H1 (cell line): ENCODE data around the gene RTN4. TPM values are rescaled to one million over a fixed set of nuclear protein-coding genes. Genes with fewer than 3 reads are reported as not detected.

Source experiments
- CTCF ChIA-PET: fragments of 300-600 bp; sonication (Branson Sonifier 250); formaldehyde crosslinking; loops from one replicate; lab custom pipeline; 2021; ENCODE audit not compliant: partially characterized antibody; lab: Charles Lee
- POLR2A ChIA-PET: fragments of 300-600 bp; sonication (Branson Sonifier 250); formaldehyde crosslinking; loops from one replicate; lab custom pipeline; 2021; ENCODE audit warnings: inconsistent platforms; ENCODE audit not compliant: partially characterized antibody; lab: Charles Lee
- DNase-seq, 2 experiments: peaks; one replicate each; pipeline versions ENCODE4 v3.0.0 to v3.0.0-alpha.2; 2010 to 2022; ENCODE audit warnings: low spot score in 2 of 2, low read depth in 1 of 2, mixed read lengths in 1 of 2
- FAIRE-seq: peaks from 2 replicates; lab custom pipeline; 2011; peaks lifted over from hg19 to GRCh38; lab: Jason Lieb, UNC
- H2AFZ ChIP-seq: 2 replicates; pipeline ENCODE4 v1.8.1; 2012; ENCODE audit warnings: low read length, inconsistent platforms
- H2AK5ac ChIP-seq: 2 replicates; pipeline ENCODE4 v1.6.1; 2013; ENCODE audit warnings: low read depth, low read length
- H2BK120ac ChIP-seq: replicated peaks from 2 replicates; pipeline ENCODE3; 2013; ENCODE audit warnings: low read depth, low read length, inconsistent platforms
- H2BK12ac ChIP-seq: 2 replicates; pipeline ENCODE4 v1.6.1; 2013; ENCODE audit warnings: low read depth, low read length
- H2BK15ac ChIP-seq: 2 replicates; pipeline ENCODE4 v1.6.1; 2013; ENCODE audit warnings: low read length
- H2BK20ac ChIP-seq: 2 replicates; pipeline ENCODE4 v1.6.1; 2013; ENCODE audit warnings: low read length
- H2BK5ac ChIP-seq: 2 replicates; pipeline ENCODE4 v1.6.1; 2013; ENCODE audit warnings: low read depth, low read length
- H3K14ac ChIP-seq: 2 replicates; pipeline ENCODE4 v1.6.1; 2013; ENCODE audit warnings: inconsistent platforms; ENCODE audit not compliant: insufficient read length
- H3K18ac ChIP-seq: 2 replicates; pipeline ENCODE4 v1.6.1; 2013; ENCODE audit warnings: low read length; ENCODE audit errors: extremely low read depth
- H3K23ac ChIP-seq: 2 replicates; pipeline ENCODE4 v1.6.1; 2013; ENCODE audit warnings: inconsistent platforms; ENCODE audit not compliant: insufficient read length
- H3K23me2 ChIP-seq: 2 replicates; pipeline ENCODE4 v1.6.1; 2013; ENCODE audit warnings: low read depth, low read length
- H3K27ac ChIP-seq: 2 replicates; pipeline ENCODE4 v1.6.1; 2011; ENCODE audit warnings: low read depth, low read length, inconsistent platforms
- H3K27me3 ChIP-seq, 4 experiments: replicated peaks in 1 of 4; 1 replicate in 1 of 4; 2 replicates in 3 of 4; pipeline versions ENCODE4 v1.6.1 to v1.8.1; 2011 to 2013; ENCODE audit warnings: low read length in 3 of 4, mild to moderate bottlenecking in 3 of 4, inconsistent platforms in 2 of 4, mixed read lengths in 2 of 4, moderate library complexity in 1 of 4; ENCODE audit not compliant: control insufficient read depth in 3 of 4, insufficient read depth in 3 of 4; ENCODE audit errors: extremely low read depth in 1 of 4
- H3K36me3 ChIP-seq, 4 experiments: 2 replicates each; pipeline versions ENCODE4 v1.6.1 to v1.8.1; 2011 to 2013; ENCODE audit warnings: mild to moderate bottlenecking in 4 of 4, low read length in 3 of 4, moderate library complexity in 2 of 4, control low read depth in 1 of 4, inconsistent platforms in 1 of 4; ENCODE audit not compliant: insufficient read depth in 4 of 4, control insufficient read depth in 2 of 4
- H3K4ac ChIP-seq: replicated peaks from 2 replicates; pipeline ENCODE3; 2013; ENCODE audit warnings: low read length, low read depth, mixed read lengths, inconsistent platforms; ENCODE audit not compliant: insufficient read length
- H3K4me1 ChIP-seq, 4 experiments: replicated peaks in 1 of 4; 1 replicate in 1 of 4; 2 replicates in 3 of 4; pipeline versions ENCODE4 v1.6.1 to v1.8.1; 2011 to 2013; ENCODE audit warnings: low read length in 3 of 4, inconsistent platforms in 2 of 4, mixed read lengths in 1 of 4; ENCODE audit not compliant: insufficient read depth in 4 of 4, control insufficient read depth in 3 of 4
- H3K4me2 ChIP-seq, 2 experiments: 2 replicates each; pipeline versions ENCODE4 v1.6.1 to v1.8.1; 2011 to 2013; ENCODE audit warnings: low read depth in 2 of 2, low read length in 2 of 2, control low read depth in 1 of 2, inconsistent platforms in 1 of 2, mild to moderate bottlenecking in 1 of 2; ENCODE audit not compliant: insufficient read depth in 1 of 2
- H3K4me3 ChIP-seq, 4 experiments: fragments of 200-600, 300-600 bp in 1 of 4; sonication (generic), shearing (Covaris generic), sonication (Bioruptor Twin) in 1 of 4; 2 replicates each; pipeline versions ENCODE4 v1.5.1 to v1.8.1; 2011 to 2016; ENCODE audit warnings: low read length in 4 of 4, low read depth in 3 of 4, control low read depth in 2 of 4, inconsistent platforms in 2 of 4, mild to moderate bottlenecking in 2 of 4, mixed read lengths in 1 of 4, moderate library complexity in 1 of 4; ENCODE audit not compliant: insufficient read depth in 2 of 4; ENCODE audit errors: extremely low read depth in 1 of 4
- H3K56ac ChIP-seq: replicated peaks from 2 replicates; pipeline ENCODE3; 2013; ENCODE audit warnings: low read depth, mild to moderate bottlenecking, mixed read lengths, low read length, inconsistent platforms; ENCODE audit not compliant: insufficient read length
- H3K79me1 ChIP-seq: 2 replicates; pipeline ENCODE4 v1.6.1; 2013; ENCODE audit warnings: low read depth, low read length, control low read depth
- H3K79me2 ChIP-seq, 2 experiments: 2 replicates each; pipeline versions ENCODE4 v1.6.1 to v1.8.1; 2012 to 2013; ENCODE audit warnings: low read length in 2 of 2, mild to moderate bottlenecking in 2 of 2, inconsistent platforms in 1 of 2; ENCODE audit not compliant: insufficient read depth in 2 of 2, control insufficient read depth in 1 of 2
- H3K9ac ChIP-seq, 4 experiments: replicated peaks in 1 of 4; 1 replicate in 1 of 4; 2 replicates in 3 of 4; pipeline versions ENCODE4 v1.6.1 to v1.8.1; 2011 to 2013; ENCODE audit warnings: low read depth in 3 of 4, low read length in 3 of 4, control low read depth in 2 of 4, mild to moderate bottlenecking in 2 of 4, moderate library complexity in 2 of 4, inconsistent platforms in 1 of 4; ENCODE audit errors: extremely low read depth in 1 of 4
- H3K9me3 ChIP-seq, 2 experiments: 2 replicates each; pipeline versions ENCODE4 v1.6.1 to v1.8.1; 2012 to 2013; ENCODE audit warnings: mild to moderate bottlenecking in 2 of 2, moderate library complexity in 2 of 2, control low read depth in 1 of 2, inconsistent platforms in 1 of 2, low read depth in 1 of 2, low read length in 1 of 2, mixed read lengths in 1 of 2; ENCODE audit not compliant: insufficient read depth in 2 of 2
- H4K20me1 ChIP-seq, 2 experiments: replicated peaks in 1 of 2; 2 replicates each; pipeline versions ENCODE3 to v1.8.1; 2011 to 2013; ENCODE audit warnings: inconsistent platforms in 2 of 2, low read length in 2 of 2, mild to moderate bottlenecking in 1 of 2; ENCODE audit not compliant: insufficient read depth in 2 of 2, control insufficient read depth in 1 of 2
- H4K5ac ChIP-seq: 2 replicates; pipeline ENCODE4 v1.6.1; 2013; ENCODE audit warnings: low read length, low read depth, mixed read lengths, inconsistent platforms; ENCODE audit not compliant: insufficient read length
- H4K8ac ChIP-seq: 2 replicates; pipeline ENCODE4 v1.8.0; 2013; ENCODE audit warnings: mild to moderate bottlenecking, moderate library complexity, low read length, inconsistent platforms; ENCODE audit not compliant: insufficient read depth; ENCODE audit errors: extremely low read depth
- H4K91ac ChIP-seq: replicated peaks from 2 replicates; pipeline ENCODE3; 2013; ENCODE audit warnings: low read length, mixed read lengths, inconsistent platforms; ENCODE audit not compliant: insufficient read length
- BRCA1 ChIP-seq: IDR thresholded peaks from 2 replicates; pipeline ENCODE4 v1.6.1; 2012; ENCODE audit warnings: low read depth, low read length, improper control_type of control experiment
- CEBPB ChIP-seq: IDR thresholded peaks from 2 replicates; pipeline ENCODE4 v1.6.1; 2012; ENCODE audit warnings: low read depth, low read length
- EGR1 ChIP-seq: IDR thresholded peaks from 2 replicates; pipeline ENCODE4 v1.6.1; 2011; ENCODE audit warnings: low read depth, low read length, borderline replicate concordance
- FOSL1 ChIP-seq: IDR thresholded peaks from 2 replicates; pipeline ENCODE4 v1.6.1; 2011; ENCODE audit warnings: mild to moderate bottlenecking, low read depth, low read length, moderate library complexity; ENCODE audit not compliant: insufficient read depth
- JUN ChIP-seq: IDR thresholded peaks from 2 replicates; pipeline ENCODE4 v1.6.1; 2011; ENCODE audit warnings: low read depth, mild to moderate bottlenecking, improper control_type of control experiment, low read length
- KDM5A ChIP-seq: fragments of 200-600 bp; IDR thresholded peaks from 2 replicates; pipeline ENCODE4 v1.7.1; 2012; ENCODE audit warnings: mild to moderate bottlenecking, low read length, inconsistent platforms, mixed read lengths
- NRF1 ChIP-seq: IDR thresholded peaks from 2 replicates; pipeline ENCODE4 v1.6.1; 2011; ENCODE audit warnings: mild to moderate bottlenecking, low read depth, low read length, improper control_type of control experiment
- RAD21 ChIP-seq, 2 experiments: IDR thresholded peaks in 1 of 2; conservative IDR thresholded peaks in 1 of 2; 2 replicates each; pipeline ENCODE4 v1.6.1; 2011; ENCODE audit warnings: low read depth in 2 of 2, low read length in 2 of 2, improper control_type of control experiment in 1 of 2, inconsistent platforms in 1 of 2, mild to moderate bottlenecking in 1 of 2, moderate library complexity in 1 of 2
- RFX5 ChIP-seq: IDR thresholded peaks from 2 replicates; pipeline ENCODE4 v1.6.1; 2011; ENCODE audit warnings: low read depth, low read length, improper control_type of control experiment, borderline replicate concordance
- RNF2 ChIP-seq: fragments of 200-900, 300-1000 bp; sonication (generic); IDR thresholded peaks from 2 replicates; pipeline ENCODE4 v1.7.1; 2016; ENCODE audit warnings: borderline replicate concordance, low read depth, mild to moderate bottlenecking, antibody characterized with exemption, low read length; ENCODE audit not compliant: poor library complexity, severe bottlenecking; ENCODE audit errors: missing control alignments
- SUZ12 ChIP-seq: fragments of 200-600 bp; sonication (generic); IDR thresholded peaks from 2 replicates; pipeline ENCODE4 v1.6.1; 2012; ENCODE audit warnings: mild to moderate bottlenecking, inconsistent platforms, low read length, moderate library complexity, mixed read lengths
- TEAD4 ChIP-seq: IDR thresholded peaks from 2 replicates; pipeline ENCODE4 v1.6.1; 2012; ENCODE audit warnings: low read depth, low read length, inconsistent platforms, mixed read lengths
- WGBS, 2 experiments: shearing (Covaris generic) in 1 of 2; methylation state at CpG; one replicate each; pipeline versions ENCODE4 v1.1.6 to v1.1.7; 2013 to 2015; ENCODE audit warnings: low lambda C conversion rate in 2 of 2, mixed read lengths in 2 of 2, inconsistent platforms in 1 of 2, low coverage in 1 of 2, missing lambda C conversion rate in 1 of 2; ENCODE audit not compliant: insufficient replicate concordance in 2 of 2, insufficient coverage in 1 of 2, insufficient read length in 1 of 2; ENCODE audit errors: extremely low coverage in 1 of 2, missing lambda C conversion rate in 1 of 2; 5-methylcytosine and 5-hydroxymethylcytosine counted together
- polyA plus RNA-seq, 7 experiments: library from polyadenylated mRNA; depleted of rRNA in 3 of 7; stranded (reverse) in 5 of 7; unstranded in 2 of 7; fragments of >200 nt in 5 of 7; fragments of 200-250 nt in 2 of 7; gene quantifications; 1 replicate in 5 of 7; 2 replicates in 1 of 7; 4 replicates in 1 of 7; pipeline versions ENCODE4 v1.2.1 to v1.2.3, GENCODE V29; 2011 to 2013; ENCODE audit warnings: missing spikeins in 2 of 7, mixed read lengths in 2 of 7
- total RNA-seq: library from RNA; stranded (reverse); fragmentation: NEBNext Ultra II Directional; extraction: Animal tissue kit (Norgen Biotek cat#: 25700); gene quantifications from 2 replicates; pipeline ENCODE4 v1.2.1, GENCODE V29; 2021

RTN4 gene
- total and polyA plus RNA-seq, 2 of the 8 experiments (the other 6 are each of a cell fraction or from before 2014, with no cell fraction given) = 179 to 242 TPM

DNA sequence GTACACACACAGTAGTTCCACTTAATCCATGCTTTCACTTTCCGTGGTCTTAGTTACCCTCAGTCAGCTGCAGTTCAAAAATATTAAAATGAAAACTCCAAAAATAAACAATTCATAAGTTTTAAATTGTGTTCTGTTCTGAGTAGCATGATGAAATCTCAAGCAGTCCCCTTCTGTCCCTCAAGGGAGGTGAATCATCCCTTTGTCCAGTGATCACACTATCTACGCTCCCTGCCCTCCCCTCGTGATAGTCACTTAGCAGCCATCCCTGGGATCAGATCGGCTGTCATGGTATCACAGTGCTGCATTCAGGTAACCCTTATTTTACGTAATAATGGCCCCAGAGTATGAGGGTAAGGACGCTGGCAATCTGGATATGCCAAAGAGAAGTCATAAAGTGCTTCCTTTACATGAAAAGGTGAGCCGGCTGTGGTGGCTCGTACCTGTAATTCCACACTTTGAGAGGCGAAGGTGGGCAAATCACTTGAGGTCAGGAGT is 5.8 kb upstream of the RTN4 start:
- POLR2A ChIA-PET = no interaction called here
- Histone ChIP-seq H4K91ac (no peak overlapping the region), H3K36me3 (no peaks in the 10 kb centered on the region), H2BK120ac (no peak overlapping the region), H4K5ac (no peak overlapping the region), H3K4ac (peak overlapping the region; percentile 38), H3K4me3 (no peak overlapping the region), H3K79me1 (no peaks in the 10 kb centered on the region), H3K4me1 (peaks cover 0 to 5% (median 2%) of the 10 kb centered on the region in 4 experiments; a peak in 4 of 7 replicates), H3K23ac (no peak overlapping the region), H3K27me3 (no peaks in the 10 kb centered on the region), H3K4me2 (0 out of 4 replicates have a peak overlapping the region, but pooled peaks of 1 of the 2 experiments have one; percentile 24), H3K18ac (no peak overlapping the region), H2BK5ac (no peak overlapping the region), H2BK12ac (peak overlapping the region; percentile 68; the same call in 1 of the 2 replicates), H4K8ac (no peak overlapping the region; the same call in 1 of the 2 replicates), H3K79me2 (no peaks in the 10 kb centered on the region), H3K9me3 (no peaks in the 10 kb centered on the region), H3K56ac (no peak overlapping the region), H3K14ac (no peak overlapping the region), H3K23me2 (no peaks in the 10 kb centered on the region; the same call in 1 of the 2 replicates), H2AFZ (no peak overlapping the region), H3K9ac (peak overlapping the region in 1 of 4 experiments; percentile 10; a peak in 1 of 7 replicates), H3K27ac (no peak overlapping the region), H2AK5ac (peak overlapping the region; percentile 44; the same call in 1 of the 2 replicates), H2BK15ac (no peak overlapping the region), H2BK20ac (no peak overlapping the region), H4K20me1 (no peaks in the 10 kb centered on the region)
- no peak for DNase-seq
- CTCF ChIA-PET = interaction anchor here (1.2 kb wide), 1 partner anchor 14 kb away, joined by 4 read pairs; no protein-coding TSS in a partner anchor
- FAIRE-seq = no peak
- 71% methylated on average over 9 of the region's 9 CpGs; no CpG with 5 or more reads in 1 of the 2 experiments for WGBS, 2 experiments
- no peak for TF ChIP-seq RFX5
- no peak for TF ChIP-seq RNF2
- TF ChIP-seq BRCA1 = no peak
- no peak for TF ChIP-seq CEBPB
- no peak for TF ChIP-seq KDM5A
- TF ChIP-seq SUZ12 = no peak
- no peak for TF ChIP-seq EGR1
- no peak for TF ChIP-seq JUN
- no peak for TF ChIP-seq RAD21 (IDR thresholded peaks at IDR 0.05 in 1 of 2, conservative IDR thresholded peaks at IDR 0.05 in 1 of 2; ENCODE audit: low read depth in 2 of 2, low read length in 2 of 2)
- TF ChIP-seq FOSL1 = no peak
- no peak for TF ChIP-seq TEAD4
- TF ChIP-seq NRF1 = no peak
